IMR-90 (cell line): ENCODE measurements around the gene POLR2C. TPM values are rescaled to one million over a fixed set of nuclear protein-coding genes. Genes with fewer than 3 reads are reported as not detected.

Source experiments
- ATAC-seq: fragments of 200-7000 bp; cut with Tn5 transposase; 2 replicates; pipeline ENCODE4 v1.9.1; 2020; ENCODE audit warnings: low read depth, mild to moderate bottlenecking, moderate library complexity
- BruUV-seq: library from RNA; stranded (reverse); fragments of 400-500 nt; replicated peaks from 2 replicates; lab custom pipeline; 2021; lab: Mats Ljungman, UMichigan
- CTCF ChIA-PET: fragments of 300-600 bp; formaldehyde crosslinking; extraction: SDS; loops from one replicate; lab custom pipeline; 2021; ENCODE audit warnings: antibody characterized with exemption; lab: Yijun Ruan, JAX
- POLR2A ChIA-PET: fragments of 300-600 bp; sonication (Branson Sonifier 250); formaldehyde crosslinking; loops from one replicate; lab custom pipeline; 2022; ENCODE audit warnings: antibody characterized with exemption; ENCODE audit not compliant: unreplicated experiment; lab: Charles Lee
- DNase-seq: peaks from one replicate; pipeline ENCODE4 v3.0.0; 2013
- H2AFZ ChIP-seq: replicated peaks from 2 replicates; pipeline ENCODE3; 2013; ENCODE audit warnings: low read length, mild to moderate bottlenecking; ENCODE audit not compliant: poor library complexity
- H2AK5ac ChIP-seq: 2 replicates; pipeline ENCODE4 v1.6.1; 2013; ENCODE audit warnings: low read depth, low read length, inconsistent platforms
- H2AK9ac ChIP-seq: replicated peaks from 2 replicates; pipeline ENCODE3; 2013; ENCODE audit warnings: mild to moderate bottlenecking, low read depth, low read length, moderate library complexity; ENCODE audit not compliant: poor library complexity
- H2BK120ac ChIP-seq: 2 replicates; pipeline ENCODE4 v1.6.1; 2013; ENCODE audit warnings: low read depth, low read length, inconsistent platforms
- H2BK15ac ChIP-seq: 3 replicates; pipeline ENCODE4 v1.6.1; 2013; ENCODE audit warnings: low read depth, low read length, inconsistent platforms
- H2BK20ac ChIP-seq: 2 replicates; pipeline ENCODE4 v1.6.1; 2013; ENCODE audit warnings: low read depth, mild to moderate bottlenecking, inconsistent platforms, low read length, moderate library complexity
- H2BK5ac ChIP-seq: 2 replicates; pipeline ENCODE4 v1.6.1; 2013; ENCODE audit warnings: mild to moderate bottlenecking, low read depth, low read length, inconsistent platforms; ENCODE audit not compliant: poor library complexity, severe bottlenecking
- H3K14ac ChIP-seq: replicated peaks from 2 replicates; pipeline ENCODE4 v1.6.1; 2013; ENCODE audit warnings: low read depth, low read length, inconsistent platforms
- H3K18ac ChIP-seq: 2 replicates; pipeline ENCODE4 v1.6.1; 2013; ENCODE audit warnings: low read depth, low read length, control low read depth
- H3K23ac ChIP-seq: 2 replicates; pipeline ENCODE4 v1.6.1; 2013; ENCODE audit warnings: low read depth, low read length, inconsistent platforms
- H3K27ac ChIP-seq: 2 replicates; pipeline ENCODE4 v1.5.1; 2013; ENCODE audit warnings: mild to moderate bottlenecking, control low read depth, low read length; ENCODE audit not compliant: insufficient read depth
- H3K27me3 ChIP-seq: 2 replicates; pipeline ENCODE4 v1.6.1; 2013; ENCODE audit warnings: low read length; ENCODE audit not compliant: control insufficient read depth, insufficient read depth
- H3K36me3 ChIP-seq: 2 replicates; pipeline ENCODE4 v1.6.1; 2013; ENCODE audit warnings: low read length, mixed read lengths; ENCODE audit not compliant: control insufficient read depth, insufficient read depth
- H3K4ac ChIP-seq: 2 replicates; pipeline ENCODE4 v1.6.1; 2013; ENCODE audit warnings: low read depth, low read length, inconsistent platforms
- H3K4me1 ChIP-seq: 2 replicates; pipeline ENCODE4 v1.6.1; 2013; ENCODE audit warnings: low read length, mixed read lengths; ENCODE audit not compliant: control insufficient read depth, insufficient read depth
- H3K4me2 ChIP-seq: 2 replicates; pipeline ENCODE4 v1.6.1; 2013; ENCODE audit warnings: low read depth, mild to moderate bottlenecking, control low read depth, low read length, moderate library complexity
- H3K4me3 ChIP-seq: 2 replicates; pipeline ENCODE4 v1.5.1; 2013; ENCODE audit warnings: low read depth, mild to moderate bottlenecking, control low read depth, low read length, moderate library complexity; ENCODE audit not compliant: insufficient read depth
- H3K56ac ChIP-seq: 2 replicates; pipeline ENCODE4 v1.6.1; 2013; ENCODE audit warnings: low read length, inconsistent platforms; ENCODE audit not compliant: insufficient read depth; ENCODE audit errors: extremely low read depth
- H3K79me1 ChIP-seq, 2 experiments: 2 replicates each; pipeline ENCODE4 v1.6.1; 2013; ENCODE audit warnings: low read length in 2 of 2, inconsistent platforms in 1 of 2, low read depth in 1 of 2
- H3K9ac ChIP-seq: 2 replicates; pipeline ENCODE4 v1.6.1; 2013; ENCODE audit warnings: low read depth, low read length, control low read depth
- H3K9me1 ChIP-seq: 2 replicates; pipeline ENCODE4 v1.6.1; 2013; ENCODE audit warnings: low read length, inconsistent platforms; ENCODE audit not compliant: insufficient read depth
- H3K9me3 ChIP-seq: 2 replicates; pipeline ENCODE4 v1.6.1; 2013; ENCODE audit warnings: low read length; ENCODE audit not compliant: control insufficient read depth, insufficient read depth
- H4K20me1 ChIP-seq: 2 replicates; pipeline ENCODE4 v1.6.1; 2013; ENCODE audit warnings: low read length, inconsistent platforms; ENCODE audit not compliant: insufficient read depth
- H4K5ac ChIP-seq: 2 replicates; pipeline ENCODE4 v1.6.1; 2013; ENCODE audit warnings: mild to moderate bottlenecking, low read depth, low read length, control low read depth
- H4K8ac ChIP-seq, 2 experiments: 2 replicates each; pipeline ENCODE4 v1.6.1; 2013; ENCODE audit warnings: low read depth in 2 of 2, low read length in 2 of 2, control low read depth in 1 of 2, inconsistent platforms in 1 of 2
- H4K91ac ChIP-seq: 2 replicates; pipeline ENCODE4 v1.6.1; 2013; ENCODE audit warnings: low read depth, low read length, inconsistent platforms; ENCODE audit not compliant: insufficient read depth
- CEBPB ChIP-seq: IDR thresholded peaks from 2 replicates; pipeline ENCODE4 v1.6.1; 2012; ENCODE audit warnings: low read depth, low read length, improper control_type of control experiment
- CHD1 ChIP-seq: IDR thresholded peaks from 2 replicates; pipeline ENCODE4 v1.6.1; 2012; ENCODE audit warnings: low read depth, low read length, improper control_type of control experiment
- ELK1 ChIP-seq: fragments of 150-350 bp; IDR thresholded peaks from 2 replicates; pipeline ENCODE4 v1.6.1; 2016; ENCODE audit warnings: low read depth, mild to moderate bottlenecking, low read length, moderate library complexity, borderline replicate concordance
- FOS ChIP-seq: fragments of 150-350 bp; IDR thresholded peaks from 2 replicates; pipeline ENCODE4 v1.6.1; 2016; ENCODE audit warnings: low read depth, low read length
- MAFK ChIP-seq: IDR thresholded peaks from 2 replicates; pipeline ENCODE4 v1.6.1; 2012; ENCODE audit warnings: low read depth, low read length, improper control_type of control experiment
- MAZ ChIP-seq: IDR thresholded peaks from 2 replicates; pipeline ENCODE4 v1.6.1; 2012; ENCODE audit warnings: low read depth, mild to moderate bottlenecking, low read length, improper control_type of control experiment, moderate library complexity, borderline replicate concordance
- MXI1 ChIP-seq: IDR thresholded peaks from 2 replicates; pipeline ENCODE4 v1.6.1; 2012; ENCODE audit warnings: low read depth, mild to moderate bottlenecking, low read length, moderate library complexity, borderline replicate concordance
- NFE2L2 ChIP-seq: fragments of 150-350 bp; IDR thresholded peaks from 2 replicates; pipeline ENCODE4 v1.6.1; 2016; ENCODE audit warnings: low read depth, mild to moderate bottlenecking, low read length
- POLR2A ChIP-seq: IDR thresholded peaks from 2 replicates; pipeline ENCODE4 v1.6.1; 2012; ENCODE audit warnings: mild to moderate bottlenecking, low read depth, low read length
- RAD21 ChIP-seq: IDR thresholded peaks from 2 replicates; pipeline ENCODE4 v1.6.1; 2012; ENCODE audit warnings: low read length, improper control_type of control experiment
- SMC3 ChIP-seq: fragments of 150-350 bp; IDR thresholded peaks from 2 replicates; pipeline ENCODE4 v1.6.1; 2016; ENCODE audit warnings: low read depth, mild to moderate bottlenecking, antibody characterized with exemption, low read length, moderate library complexity
- WGBS, 2 experiments: methylation state at CpG; one replicate each; pipeline versions ENCODE4 v1.1.5 to v1.1.7; 2013; ENCODE audit warnings: missing lambda C conversion rate in 2 of 2; ENCODE audit not compliant: insufficient read length in 1 of 2; ENCODE audit errors: extremely low coverage in 2 of 2; 5-methylcytosine and 5-hydroxymethylcytosine counted together
- dilution Hi-C: fragments of 300-500 bp; cut with HindIII; formaldehyde crosslinking; loops from one replicate; pipeline ENCODE4 v1.14.3; 2018; ENCODE audit warnings: low sequenced_read_pairs; ENCODE audit not compliant: unreplicated experiment
- in situ Hi-C: fragments of 300-500 bp; cut with MboI; formaldehyde crosslinking; loops from 3 replicates; pipeline ENCODE4 v1.14.3; 2019; ENCODE audit warnings: low sequenced_read_pairs, inconsistent platforms, mixed read lengths
- intact Hi-C: fragments of 100-400 bp; cut with micrococcal nuclease; formaldehyde crosslinking; loops from 2 replicates; pipeline ENCODE4 v1.10.0; 2022
- polyA plus RNA-seq, 3 experiments: library from polyadenylated mRNA; depleted of rRNA; stranded (reverse); fragments of >200 nt; gene quantifications; 2 replicates each; pipeline ENCODE4 v1.2.3, GENCODE V29; 2012; ENCODE audit warnings: low replicate concordance in 1 of 3
- total RNA-seq: library from RNA; depleted of rRNA; stranded (reverse); fragments of >200 nt; gene quantifications from 2 replicates; pipeline ENCODE4 v1.2.3, GENCODE V29; 2012
- TF ChIP-seq, protein P1 (sequence below): fragments of 150-350 bp; IDR thresholded peaks from 2 replicates; pipeline ENCODE4 v1.6.1; 2017; ENCODE audit warnings: mild to moderate bottlenecking, antibody characterized with exemption, low read length, low read depth

POLR2C gene
- total and polyA plus RNA-seq, 2 of the 4 experiments (the other 2 are of a cell fraction) = 137 to 340 TPM

GRCh38 chr16:57464523-57464922 lies 2.0 kb downstream of the POLR2C start:
- Histone ChIP-seq H2BK15ac (no peak overlapping the region), H3K27ac (no peak overlapping the region), H3K9me3 (no peaks in the 10 kb centered on the region), H4K8ac (no peak overlapping the region), H3K56ac (no peak overlapping the region), H2AK5ac (no peak overlapping the region), H3K9me1 (no peaks in the 10 kb centered on the region), H4K20me1 (peaks cover 9% of the 10 kb centered on the region; the same call in 1 of the 2 replicates), H3K4me3 (no peak overlapping the region), H3K9ac (no peak overlapping the region), H3K4me1 (peaks cover 4% of the 10 kb centered on the region), H3K23ac (no peak overlapping the region), H3K36me3 (peaks cover 44% of the 10 kb centered on the region), H2BK20ac (no peak overlapping the region), H2BK120ac (no peak overlapping the region), H3K18ac (no peak overlapping the region), H3K14ac (no peak overlapping the region), H4K91ac (no peak overlapping the region), H2AK9ac (no peak overlapping the region), H3K27me3 (no peaks in the 10 kb centered on the region), H3K79me1 (peaks cover 17 to 48% of the 10 kb centered on the region in 2 experiments), H4K5ac (no peak overlapping the region), H3K4ac (no peak overlapping the region), H2AFZ (no peak overlapping the region), H3K4me2 (no peak overlapping the region), H2BK5ac (no peak overlapping the region)
- BruUV-seq = no TSS peak
- dilution Hi-C loops = no loop called here
- ChIA-PET CTCF (interaction anchor here (1.6 kb wide), 1 partner anchor 55 kb away, joined by 4 read pairs; no protein-coding TSS in a partner anchor), POLR2A (no interaction called here)
- in situ Hi-C loops = no loop called here
- DNase-seq (no peak), ATAC-seq (no peak)
- no CpG with 5 or more reads among the region's 2 CpGs for WGBS, 2 experiments
- intact Hi-C loops = no loop called here
- TF ChIP-seq FOS = no peak
- no peak for TF ChIP-seq CEBPB
- TF ChIP-seq, protein P1, sequence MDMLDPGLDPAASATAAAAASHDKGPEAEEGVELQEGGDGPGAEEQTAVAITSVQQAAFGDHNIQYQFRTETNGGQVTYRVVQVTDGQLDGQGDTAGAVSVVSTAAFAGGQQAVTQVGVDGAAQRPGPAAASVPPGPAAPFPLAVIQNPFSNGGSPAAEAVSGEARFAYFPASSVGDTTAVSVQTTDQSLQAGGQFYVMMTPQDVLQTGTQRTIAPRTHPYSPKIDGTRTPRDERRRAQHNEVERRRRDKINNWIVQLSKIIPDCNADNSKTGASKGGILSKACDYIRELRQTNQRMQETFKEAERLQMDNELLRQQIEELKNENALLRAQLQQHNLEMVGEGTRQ = no peak
- TF ChIP-seq CHD1 = no peak
- no peak for TF ChIP-seq MXI1
- no peak for TF ChIP-seq SMC3
- no peak for TF ChIP-seq ELK1
- TF ChIP-seq POLR2A = no peak
- TF ChIP-seq MAZ = no peak
- no peak for TF ChIP-seq RAD21
- TF ChIP-seq NFE2L2 = no peak
- no peak for TF ChIP-seq MAFK
